ENCODE data around the gene NPTX2.

DNA sequence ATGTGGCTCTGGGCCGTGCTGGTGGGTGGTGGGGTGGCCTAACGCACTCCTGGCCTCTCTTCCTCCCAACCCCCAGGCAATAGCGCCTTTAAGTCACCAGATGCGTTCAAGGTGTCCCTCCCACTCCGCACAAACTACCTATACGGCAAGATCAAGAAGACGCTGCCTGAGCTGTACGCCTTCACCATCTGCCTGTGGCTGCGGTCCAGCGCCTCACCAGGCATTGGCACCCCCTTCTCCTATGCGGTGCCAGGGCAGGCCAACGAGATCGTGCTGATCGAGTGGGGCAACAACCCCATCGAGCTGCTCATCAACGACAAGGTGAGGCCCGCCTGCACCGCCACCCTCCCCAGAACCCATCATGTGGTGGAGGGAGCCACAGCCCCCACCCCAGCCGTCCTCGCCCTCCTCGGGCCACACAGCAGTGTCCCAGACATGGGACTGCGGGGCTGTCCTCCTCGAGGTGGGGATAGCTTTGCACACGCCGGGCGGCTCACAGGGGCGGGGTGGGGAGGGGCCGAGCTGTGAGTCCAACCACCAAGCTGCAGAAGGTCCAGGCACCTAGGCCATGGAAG lies 7.8 kb downstream of the NPTX2 start:
- TF ChIP-seq POLR2A (IDR thresholded peaks at IDR 0.05) (no peak), CTCF (IDR thresholded peaks at IDR 0.05) (no peak)
